Transverse colon (tissue), 4 donors: ENCODE data around the gene SP6. TPM values are rescaled to one million over a fixed set of nuclear protein-coding genes. Genes with fewer than 3 reads are reported as not detected.

ENCODE experiments used
- DNase-seq: peaks from one replicate; pipeline ENCODE4 v3.0.0-alpha.2; 2019
- H3K27ac ChIP-seq, 4 donors: fragments of 200-600 bp; sonication (generic); 2 replicates each; pipeline ENCODE4 v1.5.1; 2016 to 2018; ENCODE audit warnings: inconsistent platforms in 4 of 4
- H3K27me3 ChIP-seq: fragments of 200-600 bp; sonication (generic); 2 replicates; pipeline ENCODE4 v1.5.1; 2017; ENCODE audit warnings: inconsistent platforms
- H3K36me3 ChIP-seq, 4 donors: fragments of 200-600 bp; sonication (generic); 2 replicates each; pipeline ENCODE4 v1.5.1; 2017 to 2019; ENCODE audit warnings: inconsistent platforms in 4 of 4
- H3K4me1 ChIP-seq, 4 donors: fragments of 200-600 bp; sonication (generic); 2 replicates each; pipeline ENCODE4 v1.5.1; 2017 to 2020; ENCODE audit warnings: inconsistent platforms in 4 of 4
- H3K4me3 ChIP-seq, 4 donors: fragments of 200-600 bp; sonication (generic); 1 replicate in 1 of 4; 2 replicates in 3 of 4; pipeline versions ENCODE4 v1.5.1 to v1.6.1; 2017 to 2019; ENCODE audit warnings: inconsistent platforms in 4 of 4
- H3K9me3 ChIP-seq, 2 donors: fragments of 200-600 bp; sonication (generic); 2 replicates each; pipeline ENCODE4 v1.5.1; 2017 to 2019; ENCODE audit warnings: inconsistent platforms in 2 of 2
- EP300 ChIP-seq: sonication (generic); formaldehyde crosslinking; IDR thresholded peaks from one replicate; pipeline ENCODE4 v1.6.1; 2017; ENCODE audit warnings: antibody characterized with exemption, low read depth
- POLR2A ChIP-seq: fragments of 450-650 bp; IDR thresholded peaks from one replicate; pipeline ENCODE4 v1.6.1; 2016; ENCODE audit warnings: antibody characterized with exemption, mild to moderate bottlenecking, moderate library complexity
- POLR2AphosphoS5 ChIP-seq, 3 donors: sonication (generic); formaldehyde crosslinking; IDR thresholded peaks; one replicate each; pipeline ENCODE4 v1.6.1; 2016; ENCODE audit warnings: antibody characterized with exemption in 3 of 3
- WGBS, 2 donors: methylation state at CpG; one replicate each; pipeline ENCODE4 v1.1.5; 2018; ENCODE audit warnings: low coverage in 1 of 2; 5-methylcytosine and 5-hydroxymethylcytosine counted together
- in situ Hi-C, 4 donors: fragments of 200-750 bp; cut with MboI; loops; one replicate each; pipeline versions ENCODE4 v1.15.0 to v1.15.1; 2017; ENCODE audit warnings: low sequenced_read_pairs in 3 of 4, low pct_ligation_motif_present in 1 of 4, low pct_unique_long_range_greater_than_20kb in 1 of 4
- intact Hi-C: fragments of 100-400 bp; cut with DNase I; formaldehyde crosslinking; loops from one replicate; pipeline ENCODE4 v1.15.1; 2023; ENCODE audit warnings: low total_unique reads
- total RNA-seq, 4 donors: library from RNA; depleted of rRNA; stranded (reverse); fragments of >200 nt; gene quantifications; one replicate each; pipeline ENCODE4 v1.1.0, GENCODE V29; 2016
- TF ChIP-seq, protein P1 (sequence below), 5 experiments: fragments of 200-600 bp in 3 of 5; fragments of 450-650 bp in 2 of 5; sonication (generic) in 3 of 5; IDR thresholded peaks; 1 replicate in 2 of 5; 2 replicates in 3 of 5; pipeline ENCODE4 v1.5.1; 2016 to 2017; ENCODE audit warnings: antibody characterized with exemption in 5 of 5, inconsistent platforms in 3 of 5, mild to moderate bottlenecking in 2 of 5, moderate library complexity in 1 of 5

The SP6 gene
- total RNA-seq, 4 donors from 2014 or later, result 0.40 to 5.9 (median 4.9) TPM

GRCh38 chr17:47815106-47815918 lies 35.7 kb downstream of the SP6 start:
- peaks cover 0 to 37% (median 25%) of the 10 kb centered on the region in 4 donors for H3K4me1 ChIP-seq
- no peak for DNase-seq
- no peaks in the 10 kb centered on the region for H3K9me3 ChIP-seq
- H3K27ac ChIP-seq, result no peak overlapping the region
- H3K36me3 ChIP-seq, result peaks cover 0 to 39% (median 16%) of the 10 kb centered on the region in 4 donors
- intact Hi-C loops, result no loop called here
- no peaks in the 10 kb centered on the region for H3K27me3 ChIP-seq
- in situ Hi-C loops, result no loop called here
- TF ChIP-seq, protein P1, sequence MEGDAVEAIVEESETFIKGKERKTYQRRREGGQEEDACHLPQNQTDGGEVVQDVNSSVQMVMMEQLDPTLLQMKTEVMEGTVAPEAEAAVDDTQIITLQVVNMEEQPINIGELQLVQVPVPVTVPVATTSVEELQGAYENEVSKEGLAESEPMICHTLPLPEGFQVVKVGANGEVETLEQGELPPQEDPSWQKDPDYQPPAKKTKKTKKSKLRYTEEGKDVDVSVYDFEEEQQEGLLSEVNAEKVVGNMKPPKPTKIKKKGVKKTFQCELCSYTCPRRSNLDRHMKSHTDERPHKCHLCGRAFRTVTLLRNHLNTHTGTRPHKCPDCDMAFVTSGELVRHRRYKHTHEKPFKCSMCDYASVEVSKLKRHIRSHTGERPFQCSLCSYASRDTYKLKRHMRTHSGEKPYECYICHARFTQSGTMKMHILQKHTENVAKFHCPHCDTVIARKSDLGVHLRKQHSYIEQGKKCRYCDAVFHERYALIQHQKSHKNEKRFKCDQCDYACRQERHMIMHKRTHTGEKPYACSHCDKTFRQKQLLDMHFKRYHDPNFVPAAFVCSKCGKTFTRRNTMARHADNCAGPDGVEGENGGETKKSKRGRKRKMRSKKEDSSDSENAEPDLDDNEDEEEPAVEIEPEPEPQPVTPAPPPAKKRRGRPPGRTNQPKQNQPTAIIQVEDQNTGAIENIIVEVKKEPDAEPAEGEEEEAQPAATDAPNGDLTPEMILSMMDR (IDR thresholded peaks at IDR 0.05), result no peak
- TF ChIP-seq EP300, result no peak
- no peak for TF ChIP-seq POLR2AphosphoS5 (IDR thresholded peaks at IDR 0.05)
- TF ChIP-seq POLR2A, result no peak
- WGBS, 2 donors, result 94% methylated on average over 21 of the region's 21 CpGs; no CpG with 5 or more reads in 1 of the 2 donors
- no peak overlapping the region for H3K4me3 ChIP-seq

- intact Hi-C loops (no loop called here), in situ Hi-C loops (no loop called here)
- Histone ChIP-seq H3K27ac (no peak overlapping the region), H3K27me3 (no peaks in the 10 kb centered on the region), H3K4me1 (peaks cover 0 to 34% (median 24%) of the 10 kb centered on the region in 4 donors), H3K9me3 (no peaks in the 10 kb centered on the region), H3K4me3 (no peak overlapping the region), H3K36me3 (peaks cover 0 to 46% (median 19%) of the 10 kb centered on the region in 4 donors)
- DNase-seq, result no peak
- 98% methylated on average over 18 of the region's 22 CpGs; no CpG with 5 or more reads in 1 of the 2 donors for WGBS, 2 donors
- TF ChIP-seq POLR2A (no peak), POLR2AphosphoS5 (IDR thresholded peaks at IDR 0.05) (no peak), EP300 (no peak)
- TF ChIP-seq, protein P1 (IDR thresholded peaks at IDR 0.05), result no peak
Observed at GRCh38 chr17:47813512-47814031, 37.4 kb downstream of the SP6 start.

- Histone ChIP-seq H3K4me3 (no peak overlapping the region), H3K36me3 (peaks cover 0 to 46% (median 19%) of the 10 kb centered on the region in 4 donors), H3K27me3 (no peaks in the 10 kb centered on the region), H3K9me3 (no peaks in the 10 kb centered on the region), H3K4me1 (peaks cover 0 to 34% (median 24%) of the 10 kb centered on the region in 4 donors), H3K27ac (no peak overlapping the region)
- in situ Hi-C loops, result no loop called here
- intact Hi-C loops, result no loop called here
- WGBS, 2 donors, result 95% methylated on average over 14 of the region's 14 CpGs; no CpG with 5 or more reads in 1 of the 2 donors
- DNase-seq, result no peak
- no peak for TF ChIP-seq POLR2AphosphoS5 (IDR thresholded peaks at IDR 0.05)
- no peak for TF ChIP-seq EP300
- TF ChIP-seq POLR2A, result no peak
- TF ChIP-seq, protein P1 (IDR thresholded peaks at IDR 0.05), result no peak
Observed at GRCh38 chr17:47813077-47813476, 37.9 kb downstream of the SP6 start.

GRCh38 chr17:47812146-47812920 lies 38.6 kb downstream of the SP6 start:
- intact Hi-C loops (no loop called here), in situ Hi-C loops (no loop called here)
- peaks cover 0 to 34% (median 24%) of the 10 kb centered on the region in 4 donors for H3K4me1 ChIP-seq
- H3K36me3 ChIP-seq, result peaks cover 0 to 45% (median 19%) of the 10 kb centered on the region in 4 donors
- 62 to 77% methylated on average over 9 to 18 of the region's 18 CpGs for WGBS, 2 donors
- H3K27ac ChIP-seq, result peak overlapping the region; percentile 9 to 85 (median 79)
- H3K9me3 ChIP-seq, result no peaks in the 10 kb centered on the region
- no peak for DNase-seq
- TF ChIP-seq, protein P1 (IDR thresholded peaks at IDR 0.05), result no peak
- TF ChIP-seq POLR2AphosphoS5 (IDR thresholded peaks at IDR 0.05) (no peak), POLR2A (no peak), EP300 (no peak)
- no peak overlapping the region for H3K4me3 ChIP-seq
- no peaks in the 10 kb centered on the region for H3K27me3 ChIP-seq
